VCaP (cell line): ENCODE measurements around the gene LSMEM2.
A peak's percentile ranks its signal among the peaks of the same experiment; 100 is the strongest.

Experiments used
- H3K27ac ChIP-seq: fragments of 450-650 bp; 2 replicates; pipeline ENCODE4 v1.5.1; 2017
- TF ChIP-seq, protein P1 (sequence below): fragments of 450-650 bp; conservative IDR thresholded peaks from 2 replicates; pipeline ENCODE4 v1.5.1; 2017; ENCODE audit warnings: mild to moderate bottlenecking, moderate library complexity

Gene LSMEM2

DNA sequence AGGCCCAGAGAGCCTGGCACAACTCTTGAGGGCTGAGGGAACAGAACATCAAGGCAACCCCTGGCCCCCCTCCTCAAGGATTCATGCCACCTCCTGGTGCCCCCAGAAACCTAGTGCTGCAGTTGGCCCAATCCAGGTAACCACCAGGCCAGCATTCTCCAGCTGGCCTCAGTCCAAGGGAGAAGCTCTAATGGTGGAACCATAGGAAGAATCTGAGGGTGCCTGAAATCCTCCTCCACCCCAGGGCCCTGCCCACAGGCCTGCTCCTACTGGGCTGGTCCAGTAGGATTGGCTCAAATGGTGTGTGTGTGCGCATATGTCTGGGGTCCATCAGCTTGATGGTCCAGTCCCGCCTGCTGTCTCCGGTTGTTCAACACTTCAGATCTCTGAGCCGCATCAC is 35.9 kb downstream of the LSMEM2 start:
- TF ChIP-seq, protein P1, sequence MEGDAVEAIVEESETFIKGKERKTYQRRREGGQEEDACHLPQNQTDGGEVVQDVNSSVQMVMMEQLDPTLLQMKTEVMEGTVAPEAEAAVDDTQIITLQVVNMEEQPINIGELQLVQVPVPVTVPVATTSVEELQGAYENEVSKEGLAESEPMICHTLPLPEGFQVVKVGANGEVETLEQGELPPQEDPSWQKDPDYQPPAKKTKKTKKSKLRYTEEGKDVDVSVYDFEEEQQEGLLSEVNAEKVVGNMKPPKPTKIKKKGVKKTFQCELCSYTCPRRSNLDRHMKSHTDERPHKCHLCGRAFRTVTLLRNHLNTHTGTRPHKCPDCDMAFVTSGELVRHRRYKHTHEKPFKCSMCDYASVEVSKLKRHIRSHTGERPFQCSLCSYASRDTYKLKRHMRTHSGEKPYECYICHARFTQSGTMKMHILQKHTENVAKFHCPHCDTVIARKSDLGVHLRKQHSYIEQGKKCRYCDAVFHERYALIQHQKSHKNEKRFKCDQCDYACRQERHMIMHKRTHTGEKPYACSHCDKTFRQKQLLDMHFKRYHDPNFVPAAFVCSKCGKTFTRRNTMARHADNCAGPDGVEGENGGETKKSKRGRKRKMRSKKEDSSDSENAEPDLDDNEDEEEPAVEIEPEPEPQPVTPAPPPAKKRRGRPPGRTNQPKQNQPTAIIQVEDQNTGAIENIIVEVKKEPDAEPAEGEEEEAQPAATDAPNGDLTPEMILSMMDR = no peak
- H3K27ac ChIP-seq = no peak overlapping the region

DNA sequence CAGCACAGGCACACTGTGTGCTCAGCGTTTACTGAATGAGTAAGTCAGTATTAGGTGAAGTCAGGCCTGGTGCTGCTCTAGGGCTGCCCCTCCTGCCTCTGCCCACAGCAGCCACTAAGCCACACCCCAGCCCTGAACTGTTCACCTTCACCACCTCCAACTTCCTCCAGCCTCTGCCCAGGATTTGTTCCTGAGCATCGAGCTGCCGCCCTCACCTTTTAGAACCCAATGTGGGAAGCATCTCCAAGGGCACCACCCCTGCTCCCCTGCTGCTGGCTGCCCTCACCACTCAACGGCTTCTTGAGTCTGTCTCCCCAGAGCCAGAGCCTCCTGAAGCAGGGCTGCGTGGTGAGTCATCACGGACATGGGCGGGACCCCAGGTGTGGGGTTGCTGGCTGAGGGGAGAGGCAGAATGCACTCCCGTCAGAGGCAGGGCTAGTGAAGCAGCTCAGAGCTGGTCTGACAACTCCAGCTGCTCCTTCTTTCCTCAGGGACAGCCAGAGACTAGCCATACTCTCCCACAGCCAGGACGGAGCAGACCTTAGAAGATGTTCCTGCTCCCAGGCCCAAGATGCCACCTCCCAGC is 37.9 kb downstream of the LSMEM2 start:
- no peak overlapping the region for H3K27ac ChIP-seq

DNA sequence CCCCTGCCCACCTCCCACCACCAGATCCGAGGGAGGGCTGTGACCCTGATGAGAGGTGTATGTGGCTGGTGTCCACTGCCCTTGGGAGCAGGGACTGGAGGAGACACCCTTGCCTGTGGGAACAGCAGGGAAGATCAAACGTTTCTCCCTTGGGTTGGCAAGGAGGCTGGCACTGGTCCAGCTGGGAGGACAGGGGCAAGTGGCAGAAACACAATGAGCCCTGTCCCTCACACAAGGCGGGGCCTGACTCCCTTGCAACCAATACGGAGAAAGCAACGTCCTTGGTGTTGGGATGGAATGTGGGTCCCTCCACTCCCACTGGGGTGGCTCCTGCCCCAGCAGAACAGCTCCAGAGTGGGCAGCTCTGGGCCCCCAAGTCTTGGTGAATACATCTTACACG is 38.4 kb downstream of the LSMEM2 start:
- TF ChIP-seq, protein P1 = no peak
- H3K27ac ChIP-seq = no peak overlapping the region

More for the DNA sequence above, 37.9 kb downstream of the LSMEM2 start:
- TF ChIP-seq, protein P1 = no peak

DNA sequence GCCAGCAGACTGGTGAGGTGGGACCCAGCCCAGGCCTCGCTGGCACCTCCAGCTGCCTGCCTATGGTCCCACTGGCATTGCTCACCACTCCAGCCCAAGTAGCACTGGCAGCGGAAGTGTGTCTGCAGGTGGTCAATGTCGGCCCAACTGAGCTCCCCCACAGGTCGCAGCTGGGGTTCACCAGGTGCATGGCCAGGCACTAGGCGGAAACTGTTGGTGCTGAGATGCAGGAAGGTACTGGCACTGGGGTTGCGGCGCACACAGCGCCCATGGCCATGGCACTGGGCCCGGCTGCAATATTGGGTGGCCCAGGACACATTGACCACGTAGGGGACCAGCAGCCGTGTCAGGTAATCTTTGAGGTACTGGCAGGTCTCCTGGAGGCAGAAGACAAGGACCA is 39.3 kb downstream of the LSMEM2 start:
- TF ChIP-seq, protein P1 = no peak
- no peak overlapping the region; the same call in 1 of the 2 replicates for H3K27ac ChIP-seq

DNA sequence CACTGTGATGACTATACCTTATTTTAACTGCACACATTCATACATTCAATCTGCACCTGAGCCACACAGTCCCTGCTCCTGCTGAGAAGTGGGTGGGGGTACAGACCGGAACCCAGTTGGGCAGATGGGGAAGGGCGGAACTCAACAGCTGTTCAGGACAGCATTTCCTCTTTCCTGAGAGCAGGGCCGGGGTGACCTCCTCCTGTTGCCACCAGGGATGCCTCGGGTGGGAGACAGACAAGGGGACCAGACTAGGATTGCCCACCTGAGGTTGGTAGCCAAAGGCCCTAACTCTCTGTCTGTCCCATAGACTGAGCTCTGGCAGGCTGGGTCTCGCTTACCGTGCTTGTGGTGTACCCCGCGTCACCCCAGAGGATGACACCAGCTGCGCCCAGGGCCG is 39.7 kb downstream of the LSMEM2 start:
- H3K27ac ChIP-seq = peak overlapping the region; percentile 97; the same call in 1 of the 2 replicates
- TF ChIP-seq, protein P1 = no peak

DNA sequence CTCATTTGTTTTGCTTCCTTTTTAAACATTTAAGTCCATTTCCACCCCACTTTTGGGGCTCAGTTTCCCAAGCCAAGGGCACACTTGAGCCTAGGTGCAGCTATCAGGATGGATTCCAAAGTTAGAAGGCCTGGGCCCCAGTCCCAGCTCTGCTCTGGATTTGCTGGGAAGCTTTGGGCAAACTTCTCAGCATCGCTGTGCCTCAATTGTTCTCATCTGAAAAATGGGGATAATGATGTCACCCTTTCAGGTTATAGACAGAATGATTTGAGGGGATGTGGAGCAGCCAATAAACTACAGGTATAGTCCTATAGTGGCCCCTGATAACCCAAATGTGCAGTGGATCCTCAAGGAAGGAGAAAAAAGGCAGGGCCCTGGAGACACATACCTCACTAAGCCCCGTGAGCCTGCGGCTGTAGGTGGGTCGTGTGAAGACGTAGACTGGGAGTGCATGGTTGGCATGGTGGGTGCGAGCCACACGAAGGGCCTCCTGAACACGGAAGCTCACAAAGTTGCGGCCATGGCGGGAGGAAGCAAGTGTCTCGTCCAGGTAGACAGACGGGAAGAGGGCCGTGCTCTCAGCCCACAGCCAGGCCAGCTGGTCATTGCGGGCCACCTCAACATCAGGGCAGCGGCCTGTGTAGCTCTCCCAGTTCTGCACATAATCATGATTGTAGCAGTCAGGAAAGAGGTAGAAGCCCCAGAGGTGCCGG is 40.5 kb downstream of the LSMEM2 start:
- TF ChIP-seq, protein P1 = no peak
- peak overlapping the region; percentile 97 for H3K27ac ChIP-seq

DNA sequence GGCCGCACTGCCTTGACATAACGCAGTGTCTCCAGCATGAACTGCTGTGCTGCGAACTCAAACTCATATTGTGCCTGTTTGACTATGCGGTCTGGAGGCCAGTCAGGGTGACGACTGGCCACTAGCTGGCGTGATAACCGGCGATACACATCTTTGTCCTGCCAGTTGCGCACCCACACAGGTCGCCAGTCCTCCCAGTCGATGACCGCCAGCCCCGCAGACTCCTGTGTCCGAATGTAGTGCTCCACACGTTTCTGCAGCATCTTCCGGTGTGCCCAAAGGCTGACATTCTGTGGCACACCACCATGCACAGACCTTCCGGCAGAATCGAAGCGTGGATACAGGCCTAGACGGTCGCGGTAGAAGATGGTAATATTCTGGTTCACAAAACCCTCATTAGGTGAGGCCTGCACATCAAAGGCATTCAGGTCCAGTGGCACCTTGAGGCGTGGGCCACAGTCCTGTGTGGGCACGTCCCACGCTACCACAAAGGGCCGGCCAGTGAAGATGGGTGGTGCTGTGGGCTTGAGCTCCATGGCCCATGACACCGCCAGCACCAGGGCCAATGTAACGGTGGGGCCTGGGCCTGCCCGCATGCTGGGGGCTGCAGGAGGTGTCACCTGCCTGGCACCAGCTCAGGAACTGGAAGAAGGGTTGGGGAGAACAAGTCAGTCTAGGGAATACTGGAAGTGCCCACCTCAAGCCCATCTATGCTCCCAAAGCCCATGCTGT is 41.2 kb downstream of the LSMEM2 start:
- H3K27ac ChIP-seq = peak overlapping the region; percentile 97
- TF ChIP-seq, protein P1 = 0 out of 2 replicates have a peak, but pooled peaks have one; percentile 8
